Measurements from ENCODE around the gene TMCC1.
"Not testable (repeated sequence)": the region's sequence is repeated elsewhere in the genome, so short reads cannot be mapped to it uniquely, and the experiment has no call there.

The TMCC1 gene

DNA sequence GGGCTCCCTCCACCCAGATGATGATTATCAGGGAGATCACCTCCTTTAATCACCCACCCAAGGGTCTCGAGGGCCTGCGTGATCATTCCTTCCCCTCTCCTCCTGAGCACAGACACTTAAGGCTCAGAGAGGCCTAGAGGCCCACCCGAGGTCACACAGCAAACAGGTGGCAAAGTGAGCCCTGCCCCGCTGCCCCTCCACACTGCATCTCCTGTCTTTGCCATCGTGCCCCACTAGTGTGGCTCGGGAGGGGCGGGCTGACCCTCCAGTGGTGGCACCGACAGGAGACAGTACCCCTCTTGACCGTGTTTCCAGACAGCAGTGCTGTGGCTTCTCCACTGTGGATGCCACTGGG is 282.1 kb downstream of the TMCC1 start:
- DNase-seq (ENCODE audit: low spot score), result no peak
- in situ Hi-C loops (cut with MboI; ENCODE audit: low sequenced_read_pairs, unreplicated experiment), result no loop called here
- TF ChIP-seq, protein P1, sequence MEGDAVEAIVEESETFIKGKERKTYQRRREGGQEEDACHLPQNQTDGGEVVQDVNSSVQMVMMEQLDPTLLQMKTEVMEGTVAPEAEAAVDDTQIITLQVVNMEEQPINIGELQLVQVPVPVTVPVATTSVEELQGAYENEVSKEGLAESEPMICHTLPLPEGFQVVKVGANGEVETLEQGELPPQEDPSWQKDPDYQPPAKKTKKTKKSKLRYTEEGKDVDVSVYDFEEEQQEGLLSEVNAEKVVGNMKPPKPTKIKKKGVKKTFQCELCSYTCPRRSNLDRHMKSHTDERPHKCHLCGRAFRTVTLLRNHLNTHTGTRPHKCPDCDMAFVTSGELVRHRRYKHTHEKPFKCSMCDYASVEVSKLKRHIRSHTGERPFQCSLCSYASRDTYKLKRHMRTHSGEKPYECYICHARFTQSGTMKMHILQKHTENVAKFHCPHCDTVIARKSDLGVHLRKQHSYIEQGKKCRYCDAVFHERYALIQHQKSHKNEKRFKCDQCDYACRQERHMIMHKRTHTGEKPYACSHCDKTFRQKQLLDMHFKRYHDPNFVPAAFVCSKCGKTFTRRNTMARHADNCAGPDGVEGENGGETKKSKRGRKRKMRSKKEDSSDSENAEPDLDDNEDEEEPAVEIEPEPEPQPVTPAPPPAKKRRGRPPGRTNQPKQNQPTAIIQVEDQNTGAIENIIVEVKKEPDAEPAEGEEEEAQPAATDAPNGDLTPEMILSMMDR (IDR thresholded peaks at IDR 0.05; ENCODE audit: borderline replicate concordance, control extremely low read depth, extremely low read depth, insufficient read depth, missing control alignments), result no peak

DNA sequence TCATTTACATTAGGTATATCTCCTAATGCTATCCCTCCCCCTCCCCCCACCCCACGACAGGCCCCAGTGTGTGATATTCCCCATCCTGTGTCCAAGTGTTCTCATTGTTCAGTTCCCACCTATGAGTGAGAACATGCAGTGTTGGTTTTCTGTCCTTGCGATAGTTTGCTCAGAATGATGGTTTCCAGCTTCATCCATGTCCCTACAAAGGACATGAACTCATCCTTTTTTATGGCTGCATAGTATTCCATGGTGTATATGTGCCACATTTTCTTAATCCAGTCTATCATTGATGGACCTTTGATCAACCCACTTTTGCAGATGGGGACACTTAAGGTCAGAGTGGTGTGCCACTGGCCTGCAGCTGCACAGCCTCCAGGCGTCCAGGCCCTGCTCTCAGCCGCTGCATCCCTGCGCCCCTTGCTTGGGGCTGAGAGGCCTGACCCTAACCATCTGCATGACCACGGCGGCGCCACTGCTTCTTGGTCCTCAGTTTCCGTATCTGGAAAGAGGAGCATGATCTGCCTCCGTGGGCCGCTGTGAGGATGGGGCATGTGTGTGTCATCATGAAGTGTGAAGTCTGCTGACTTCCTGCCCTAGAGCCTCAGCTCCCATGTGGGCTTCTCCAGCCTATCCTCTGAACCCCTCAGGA is 282.6 kb downstream of the TMCC1 start:
- in situ Hi-C loops (cut with MboI; ENCODE audit: low sequenced_read_pairs, unreplicated experiment), result not testable (repeated sequence)

DNA sequence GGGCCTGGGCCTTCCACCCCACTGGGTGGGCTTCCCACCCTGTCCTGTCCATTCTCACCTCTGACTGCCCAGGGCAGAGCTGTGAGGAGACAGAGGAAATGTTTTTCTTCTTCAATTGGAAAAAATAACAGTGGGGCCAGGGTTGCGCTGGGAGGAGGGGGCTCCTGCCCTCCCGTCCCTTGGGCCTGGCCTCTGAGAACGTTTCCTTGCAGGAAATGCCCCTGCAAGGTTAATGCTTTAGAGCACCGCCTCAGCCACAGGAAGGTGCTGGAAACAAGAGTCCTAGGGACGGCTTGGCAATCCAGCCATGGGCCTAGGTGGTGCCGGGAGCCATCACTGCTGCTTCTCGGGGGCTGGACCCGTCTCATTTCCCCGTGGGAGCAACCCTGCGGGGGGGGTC is 283.2 kb downstream of the TMCC1 start:
- TF ChIP-seq, protein P1 (IDR thresholded peaks at IDR 0.05; ENCODE audit: borderline replicate concordance, control extremely low read depth, extremely low read depth, insufficient read depth, missing control alignments), result no peak
- in situ Hi-C loops (cut with MboI; ENCODE audit: low sequenced_read_pairs, unreplicated experiment), result no loop called here
- DNase-seq (ENCODE audit: low spot score), result no peak

More for the DNA sequence above, 282.6 kb downstream of the TMCC1 start:
- DNase-seq (ENCODE audit: low spot score), result not testable (repeated sequence)

DNA sequence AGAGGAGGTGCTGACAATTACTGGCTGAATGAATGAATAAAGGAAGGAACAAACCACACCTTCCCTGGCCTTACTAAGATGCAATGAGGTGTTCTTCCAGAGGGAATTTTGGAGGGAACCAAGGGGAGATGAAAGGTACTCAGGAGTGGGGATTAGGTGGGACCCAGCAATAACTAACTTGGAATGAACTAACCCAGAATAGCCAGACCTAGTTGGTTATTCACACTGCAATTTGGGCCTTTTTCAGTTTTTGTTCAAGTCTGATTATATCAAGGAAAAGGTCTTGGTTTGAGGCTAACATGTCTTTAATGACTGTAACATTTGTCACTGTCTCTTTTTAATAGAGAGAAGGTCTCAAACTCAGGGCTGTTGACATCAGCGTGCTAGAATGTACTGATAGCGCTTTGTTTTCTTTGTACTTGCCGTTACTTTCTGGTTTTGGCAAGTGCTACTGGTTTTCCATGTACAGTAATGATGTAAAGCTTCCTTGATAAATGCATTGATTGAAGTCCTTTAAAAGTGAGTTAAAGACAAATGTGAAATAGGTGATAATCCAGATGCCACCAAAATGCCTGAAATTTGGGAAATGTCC is 283.8 kb downstream of the TMCC1 start:
- no peak for DNase-seq (ENCODE audit: low spot score)
- TF ChIP-seq, protein P1 (IDR thresholded peaks at IDR 0.05; ENCODE audit: borderline replicate concordance, control extremely low read depth, extremely low read depth, insufficient read depth, missing control alignments), result no peak
- in situ Hi-C loops (cut with MboI; ENCODE audit: low sequenced_read_pairs, unreplicated experiment), result no loop called here

DNA sequence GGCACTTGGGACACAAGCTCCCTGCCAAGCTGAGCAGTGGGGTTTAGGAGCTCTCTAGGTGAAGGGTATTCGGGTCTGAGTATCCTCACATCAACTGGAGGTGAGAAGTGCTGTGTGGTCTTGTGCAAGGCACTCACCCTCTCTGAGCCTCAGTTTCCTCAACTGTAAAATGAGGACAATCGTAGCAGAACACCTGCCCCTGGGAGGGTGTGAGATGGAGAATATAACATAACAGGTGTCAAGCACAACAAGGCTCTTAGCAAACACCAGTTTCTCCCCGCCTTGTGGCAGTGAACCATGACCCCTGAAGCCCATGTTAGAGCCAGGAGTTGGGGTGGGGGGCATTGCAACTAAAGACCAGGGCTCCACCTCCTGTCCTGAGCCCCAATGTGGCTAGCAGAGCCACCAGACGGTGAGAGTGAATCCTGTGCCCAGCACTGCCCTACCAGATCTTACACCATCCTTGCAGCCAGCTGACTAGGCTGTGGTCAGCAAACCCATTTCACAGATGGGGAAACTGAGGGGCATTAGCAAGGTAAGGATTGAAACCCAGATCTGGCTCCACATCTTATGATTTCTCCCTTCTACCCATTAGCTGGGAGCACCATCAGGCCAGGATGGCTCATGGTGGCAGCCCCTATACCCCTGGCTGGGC is 284.4 kb downstream of the TMCC1 start:
- TF ChIP-seq, protein P1 (IDR thresholded peaks at IDR 0.05; ENCODE audit: borderline replicate concordance, control extremely low read depth, extremely low read depth, insufficient read depth, missing control alignments), result no peak
- no peak for DNase-seq (ENCODE audit: low spot score)
- in situ Hi-C loops (cut with MboI; ENCODE audit: low sequenced_read_pairs, unreplicated experiment), result no loop called here

DNA sequence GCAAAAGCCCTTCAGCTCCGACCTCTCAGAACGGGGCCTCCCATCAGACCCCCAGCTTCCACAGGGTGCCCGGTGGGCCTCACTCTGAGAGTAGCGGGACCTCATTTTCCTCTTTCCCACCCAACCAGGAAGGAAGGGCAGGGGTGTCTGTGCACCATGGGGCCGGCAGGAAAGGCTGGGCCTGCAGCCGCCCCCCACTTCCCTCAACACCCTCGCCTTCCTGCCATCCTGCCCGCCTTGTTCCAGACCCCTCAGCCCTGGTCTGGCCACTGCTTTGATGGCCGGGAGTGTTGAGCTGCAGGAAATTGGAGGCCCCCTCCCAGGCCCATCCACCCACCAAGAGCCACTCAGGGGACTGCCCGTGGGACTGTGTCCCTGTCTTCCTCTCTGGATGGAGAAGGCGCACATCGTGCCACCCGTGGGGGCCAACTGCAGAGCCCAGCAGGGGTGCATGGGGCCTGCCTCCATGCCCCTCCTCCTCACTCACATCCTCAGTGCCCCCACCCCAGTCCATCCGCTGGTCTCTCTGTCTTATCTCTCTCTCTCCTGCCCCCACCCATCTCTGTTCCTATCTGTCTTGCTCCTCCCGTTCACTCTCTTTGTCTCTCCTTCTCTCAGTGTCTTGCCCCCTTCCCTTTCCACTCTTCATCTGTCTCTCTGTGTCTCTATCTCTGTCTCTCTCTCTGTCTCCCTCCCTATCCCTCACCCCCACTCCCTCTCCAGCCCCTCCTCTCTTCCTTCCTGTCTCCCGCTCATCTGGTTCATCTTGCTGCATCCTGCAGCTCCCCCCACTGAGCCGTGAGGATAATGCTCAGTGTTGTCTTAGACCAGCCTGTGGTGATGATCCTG is 285.2 kb downstream of the TMCC1 start:
- in situ Hi-C loops (cut with MboI; ENCODE audit: low sequenced_read_pairs, unreplicated experiment), result no loop called here
- TF ChIP-seq, protein P1 (IDR thresholded peaks at IDR 0.05; ENCODE audit: borderline replicate concordance, control extremely low read depth, extremely low read depth, insufficient read depth, missing control alignments), result no peak
- DNase-seq (ENCODE audit: low spot score), result no peak

Measured in GM13976 (cell line).